Measurements from ENCODE around the gene HIBCH. TPM values are rescaled to one million over a fixed set of nuclear protein-coding genes. Genes with fewer than 3 reads are reported as not detected.

The HIBCH gene
- total and polyA plus RNA-seq, 9 of the 15 experiments (the other 6 are each of a cell fraction or from before 2014, with no cell fraction given): 17.0 to 65.4 (median 28.3) TPM

DNA sequence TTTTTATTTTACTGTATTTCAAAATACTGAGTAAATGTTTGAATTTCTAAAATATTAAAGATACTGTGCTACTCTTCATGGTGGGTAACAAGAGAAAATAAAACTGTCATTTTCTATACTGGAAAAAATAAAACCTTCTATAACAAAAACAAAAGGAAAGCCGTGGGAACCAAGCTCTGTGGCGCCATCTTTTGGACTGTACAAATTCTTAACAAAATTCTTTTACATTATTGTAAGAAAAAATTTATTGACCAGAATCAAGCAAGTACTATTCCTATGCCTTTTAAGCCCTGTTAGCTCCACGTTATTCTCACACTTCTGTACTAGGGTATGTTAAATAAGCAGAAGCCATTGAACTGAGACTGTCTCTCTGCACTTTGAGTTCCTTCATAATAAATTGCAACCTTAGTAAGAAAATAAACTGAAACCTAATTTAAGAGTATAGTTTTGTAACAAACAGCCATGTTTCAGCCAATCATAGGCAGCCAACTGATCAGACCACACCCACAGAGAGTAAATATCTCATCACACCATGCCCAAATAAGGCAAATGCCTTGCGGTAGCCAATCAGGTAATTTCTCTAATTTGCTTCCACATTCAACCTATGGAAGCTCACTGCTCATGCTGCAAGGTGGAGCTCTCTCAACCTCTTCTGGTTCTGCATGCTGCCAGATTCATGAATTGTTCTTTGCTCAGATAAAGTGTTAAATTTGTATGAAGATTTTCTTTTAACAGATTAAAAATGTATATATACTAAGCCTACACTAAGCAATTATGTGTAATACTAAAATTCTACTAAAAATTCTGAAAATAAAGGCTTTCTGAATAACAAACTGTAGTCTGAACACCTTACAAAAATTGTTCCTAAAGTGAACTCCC is 42.2 kb downstream of the HIBCH start (continued):
- no peak for TF ChIP-seq ZNF77 (CRISPR knock-in tag; IDR thresholded peaks at IDR 0.05)
- no peak for TF ChIP-seq BDP1 (IDR thresholded peaks at IDR 0.05; ENCODE audit: insufficient read depth, insufficient read length)
- no peak for TF ChIP-seq KDM5B (IDR thresholded peaks at IDR 0.05; ENCODE audit: insufficient replicate concordance, low read depth, low read length)
- TF ChIP-seq, protein P1, sequence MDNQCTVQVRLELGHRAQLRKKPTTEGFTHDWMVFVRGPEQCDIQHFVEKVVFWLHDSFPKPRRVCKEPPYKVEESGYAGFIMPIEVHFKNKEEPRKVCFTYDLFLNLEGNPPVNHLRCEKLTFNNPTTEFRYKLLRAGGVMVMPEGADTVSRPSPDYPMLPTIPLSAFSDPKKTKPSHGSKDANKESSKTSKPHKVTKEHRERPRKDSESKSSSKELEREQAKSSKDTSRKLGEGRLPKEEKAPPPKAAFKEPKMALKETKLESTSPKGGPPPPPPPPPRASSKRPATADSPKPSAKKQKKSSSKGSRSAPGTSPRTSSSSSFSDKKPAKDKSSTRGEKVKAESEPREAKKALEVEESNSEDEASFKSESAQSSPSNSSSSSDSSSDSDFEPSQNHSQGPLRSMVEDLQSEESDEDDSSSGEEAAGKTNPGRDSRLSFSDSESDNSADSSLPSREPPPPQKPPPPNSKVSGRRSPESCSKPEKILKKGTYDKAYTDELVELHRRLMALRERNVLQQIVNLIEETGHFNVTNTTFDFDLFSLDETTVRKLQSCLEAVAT (IDR thresholded peaks at IDR 0.05): no peak
- TF ChIP-seq RAD21 (CRISPR knock-in tag; conservative IDR thresholded peaks at IDR 0.05 in 1 of 2, IDR thresholded peaks at IDR 0.05 in 1 of 2): peak; percentile 64 to 73
- TF ChIP-seq NR4A1 (CRISPR knock-in tag; IDR thresholded peaks at IDR 0.05): no peak
- TF ChIP-seq NR4A1 (tag; IDR thresholded peaks at IDR 0.05): no peak
- no peak for TF ChIP-seq KLF10 (CRISPR knock-in tag; IDR thresholded peaks at IDR 0.05)
- TF ChIP-seq ZNF316 (IDR thresholded peaks at IDR 0.05): no peak
- TF ChIP-seq, protein P2, sequence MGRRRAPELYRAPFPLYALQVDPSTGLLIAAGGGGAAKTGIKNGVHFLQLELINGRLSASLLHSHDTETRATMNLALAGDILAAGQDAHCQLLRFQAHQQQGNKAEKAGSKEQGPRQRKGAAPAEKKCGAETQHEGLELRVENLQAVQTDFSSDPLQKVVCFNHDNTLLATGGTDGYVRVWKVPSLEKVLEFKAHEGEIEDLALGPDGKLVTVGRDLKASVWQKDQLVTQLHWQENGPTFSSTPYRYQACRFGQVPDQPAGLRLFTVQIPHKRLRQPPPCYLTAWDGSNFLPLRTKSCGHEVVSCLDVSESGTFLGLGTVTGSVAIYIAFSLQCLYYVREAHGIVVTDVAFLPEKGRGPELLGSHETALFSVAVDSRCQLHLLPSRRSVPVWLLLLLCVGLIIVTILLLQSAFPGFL (CRISPR knock-in tag; IDR thresholded peaks at IDR 0.05): no peak
- no peak for TF ChIP-seq ETV5 (CRISPR knock-in tag; IDR thresholded peaks at IDR 0.05; ENCODE audit: low read depth)
- no peak for TF ChIP-seq RBM22 (IDR thresholded peaks at IDR 0.05; ENCODE audit: low read depth, low read length, poor library complexity, severe bottlenecking)
- no peak for TF ChIP-seq TAF9B (IDR thresholded peaks at IDR 0.05; ENCODE audit: partially characterized antibody)
- TF ChIP-seq PML (IDR thresholded peaks at IDR 0.05; ENCODE audit: low read length): no peak
- TF ChIP-seq, protein P3, sequence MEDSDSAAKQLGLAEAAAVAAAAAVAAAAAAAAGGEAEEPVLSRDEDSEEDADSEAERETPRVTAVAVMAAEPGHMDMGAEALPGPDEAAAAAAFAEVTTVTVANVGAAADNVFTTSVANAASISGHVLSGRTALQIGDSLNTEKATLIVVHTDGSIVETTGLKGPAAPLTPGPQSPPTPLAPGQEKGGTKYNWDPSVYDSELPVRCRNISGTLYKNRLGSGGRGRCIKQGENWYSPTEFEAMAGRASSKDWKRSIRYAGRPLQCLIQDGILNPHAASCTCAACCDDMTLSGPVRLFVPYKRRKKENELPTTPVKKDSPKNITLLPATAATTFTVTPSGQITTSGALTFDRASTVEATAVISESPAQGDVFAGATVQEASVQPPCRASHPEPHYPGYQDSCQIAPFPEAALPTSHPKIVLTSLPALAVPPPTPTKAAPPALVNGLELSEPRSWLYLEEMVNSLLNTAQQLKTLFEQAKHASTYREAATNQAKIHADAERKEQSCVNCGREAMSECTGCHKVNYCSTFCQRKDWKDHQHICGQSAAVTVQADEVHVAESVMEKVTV (CRISPR knock-in tag; IDR thresholded peaks at IDR 0.05): peak; percentile 61; the same call in 1 of the 2 replicates
- TF ChIP-seq FOXA1 (IDR thresholded peaks at IDR 0.05; ENCODE audit: borderline replicate concordance): no peak
- TF ChIP-seq PPARD (CRISPR knock-in tag; IDR thresholded peaks at IDR 0.05): no peak
- no peak for TF ChIP-seq FIP1L1 (IDR thresholded peaks at IDR 0.05; ENCODE audit: low read depth, low read length, poor library complexity, severe bottlenecking)
- TF ChIP-seq HDGF (IDR thresholded peaks at IDR 0.05): no peak
- TF ChIP-seq ZC3H8 (IDR thresholded peaks at IDR 0.05): no peak
- peak; percentile 58; the same call in 1 of the 2 replicates for TF ChIP-seq SREBF1 (IDR thresholded peaks at IDR 0.05; ENCODE audit: borderline replicate concordance, low read depth, low read length)
- TF ChIP-seq SRF (CRISPR knock-in tag; IDR thresholded peaks at IDR 0.05): peak; percentile 97 to 100
- TF ChIP-seq, protein P4, sequence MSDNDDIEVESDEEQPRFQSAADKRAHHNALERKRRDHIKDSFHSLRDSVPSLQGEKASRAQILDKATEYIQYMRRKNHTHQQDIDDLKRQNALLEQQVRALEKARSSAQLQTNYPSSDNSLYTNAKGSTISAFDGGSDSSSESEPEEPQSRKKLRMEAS (CRISPR knock-in tag; IDR thresholded peaks at IDR 0.05): no peak
- no peak for TF ChIP-seq PHF21A (IDR thresholded peaks at IDR 0.05; ENCODE audit: borderline replicate concordance, low read depth)
- TF ChIP-seq MEIS2 (IDR thresholded peaks at IDR 0.05; ENCODE audit: partially characterized antibody): peak; percentile 69

All from K562 (cell line).